ENCODE measurements around the gene SF1.

GRCh38 chr11:64826578-64827450 is 48.5 kb upstream of the SF1 start:
- TF ChIP-seq FOXM1 (IDR thresholded peaks at IDR 0.05; ENCODE audit: low read depth) (no peak), MXI1 (IDR thresholded peaks at IDR 0.05; ENCODE audit: low read depth, low read length) (no peak), FOXJ3 (CRISPR knock-in tag; IDR thresholded peaks at IDR 0.05) (no peak), EZH2phosphoT487 (IDR thresholded peaks at IDR 0.05; ENCODE audit: borderline replicate concordance, low read depth) (no peak), MAX (IDR thresholded peaks at IDR 0.05; ENCODE audit: low read depth) (no peak), POLR2AphosphoS5 (IDR thresholded peaks at IDR 0.05; ENCODE audit: low read depth, low read length) (no peak), CHD2 (IDR thresholded peaks at IDR 0.05; ENCODE audit: low read length, partially characterized antibody) (no peak)
- TF ChIP-seq, protein P1, sequence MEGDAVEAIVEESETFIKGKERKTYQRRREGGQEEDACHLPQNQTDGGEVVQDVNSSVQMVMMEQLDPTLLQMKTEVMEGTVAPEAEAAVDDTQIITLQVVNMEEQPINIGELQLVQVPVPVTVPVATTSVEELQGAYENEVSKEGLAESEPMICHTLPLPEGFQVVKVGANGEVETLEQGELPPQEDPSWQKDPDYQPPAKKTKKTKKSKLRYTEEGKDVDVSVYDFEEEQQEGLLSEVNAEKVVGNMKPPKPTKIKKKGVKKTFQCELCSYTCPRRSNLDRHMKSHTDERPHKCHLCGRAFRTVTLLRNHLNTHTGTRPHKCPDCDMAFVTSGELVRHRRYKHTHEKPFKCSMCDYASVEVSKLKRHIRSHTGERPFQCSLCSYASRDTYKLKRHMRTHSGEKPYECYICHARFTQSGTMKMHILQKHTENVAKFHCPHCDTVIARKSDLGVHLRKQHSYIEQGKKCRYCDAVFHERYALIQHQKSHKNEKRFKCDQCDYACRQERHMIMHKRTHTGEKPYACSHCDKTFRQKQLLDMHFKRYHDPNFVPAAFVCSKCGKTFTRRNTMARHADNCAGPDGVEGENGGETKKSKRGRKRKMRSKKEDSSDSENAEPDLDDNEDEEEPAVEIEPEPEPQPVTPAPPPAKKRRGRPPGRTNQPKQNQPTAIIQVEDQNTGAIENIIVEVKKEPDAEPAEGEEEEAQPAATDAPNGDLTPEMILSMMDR (IDR thresholded peaks at IDR 0.05) = no peak
- TF ChIP-seq, protein P2, sequence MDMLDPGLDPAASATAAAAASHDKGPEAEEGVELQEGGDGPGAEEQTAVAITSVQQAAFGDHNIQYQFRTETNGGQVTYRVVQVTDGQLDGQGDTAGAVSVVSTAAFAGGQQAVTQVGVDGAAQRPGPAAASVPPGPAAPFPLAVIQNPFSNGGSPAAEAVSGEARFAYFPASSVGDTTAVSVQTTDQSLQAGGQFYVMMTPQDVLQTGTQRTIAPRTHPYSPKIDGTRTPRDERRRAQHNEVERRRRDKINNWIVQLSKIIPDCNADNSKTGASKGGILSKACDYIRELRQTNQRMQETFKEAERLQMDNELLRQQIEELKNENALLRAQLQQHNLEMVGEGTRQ (IDR thresholded peaks at IDR 0.05; ENCODE audit: borderline replicate concordance, low read depth, low read length) = no peak

All from SK-N-SH (cell line).